HG02642 (cell line): ENCODE data around the gene GLMN.

Experiments used
- ATAC-seq: cut with Tn5 transposase; IDR thresholded peaks from one replicate; pipeline ENCODE4 v1.9.1; 2021; ENCODE audit warnings: mild to moderate bottlenecking; ENCODE audit not compliant: unreplicated experiment, poor library complexity

The GLMN gene

DNA sequence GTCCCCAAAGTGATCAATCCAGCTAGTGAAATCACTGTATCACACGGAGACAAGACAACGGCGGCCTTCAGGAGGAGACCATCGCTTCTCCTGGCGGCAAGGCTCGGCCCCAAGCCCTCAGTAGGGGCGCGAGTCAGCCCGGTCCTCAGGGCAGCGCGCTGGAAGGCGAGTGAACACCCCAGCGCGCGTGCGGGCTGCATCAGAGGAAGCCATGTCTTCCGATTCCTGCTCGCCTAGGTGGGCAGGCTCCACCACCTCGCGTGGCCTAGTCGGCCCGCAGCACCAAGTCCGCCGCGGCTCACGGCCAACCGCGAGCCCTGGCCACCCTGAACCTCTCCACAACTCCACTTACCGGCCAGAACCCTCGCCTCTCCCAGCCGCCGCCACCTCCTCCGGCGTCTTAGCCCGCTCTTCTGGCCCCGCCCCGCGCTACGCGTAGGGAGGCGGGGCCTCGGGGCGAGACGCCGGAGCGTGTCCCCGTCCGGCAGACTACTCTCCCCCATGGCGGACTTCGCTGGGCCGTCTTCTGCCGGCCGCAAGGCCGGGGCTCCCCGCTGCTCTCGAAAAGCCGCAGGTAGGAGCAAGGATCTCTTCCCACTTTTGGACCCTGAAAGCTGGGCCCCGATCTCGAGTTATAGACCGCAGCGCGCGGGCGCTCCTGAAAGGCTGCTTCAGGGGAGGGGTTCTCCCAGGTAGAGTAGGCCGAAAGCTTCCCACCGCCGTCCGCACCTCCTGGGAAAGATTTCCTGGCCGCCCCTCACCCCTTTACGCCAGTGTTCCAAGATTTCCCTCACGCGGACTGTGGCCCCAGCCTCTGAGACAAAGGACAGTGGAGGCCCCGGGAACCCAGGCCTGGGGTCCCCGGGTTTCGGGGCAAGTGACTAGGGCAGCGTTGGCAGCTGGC is at the start of gene GLMN, which contains the start of gene RPAP2:
GLMN (minus strand) TSS at position 415 of the 904 bp plus-strand sequence. CDS start 988 bp downstream, outside the sequence.
RPAP2 (plus strand) TSS at position 487 of the 904 bp plus-strand sequence; CDS start at position 502, 15 bp downstream.
- ATAC-seq = peak; percentile 99

DNA sequence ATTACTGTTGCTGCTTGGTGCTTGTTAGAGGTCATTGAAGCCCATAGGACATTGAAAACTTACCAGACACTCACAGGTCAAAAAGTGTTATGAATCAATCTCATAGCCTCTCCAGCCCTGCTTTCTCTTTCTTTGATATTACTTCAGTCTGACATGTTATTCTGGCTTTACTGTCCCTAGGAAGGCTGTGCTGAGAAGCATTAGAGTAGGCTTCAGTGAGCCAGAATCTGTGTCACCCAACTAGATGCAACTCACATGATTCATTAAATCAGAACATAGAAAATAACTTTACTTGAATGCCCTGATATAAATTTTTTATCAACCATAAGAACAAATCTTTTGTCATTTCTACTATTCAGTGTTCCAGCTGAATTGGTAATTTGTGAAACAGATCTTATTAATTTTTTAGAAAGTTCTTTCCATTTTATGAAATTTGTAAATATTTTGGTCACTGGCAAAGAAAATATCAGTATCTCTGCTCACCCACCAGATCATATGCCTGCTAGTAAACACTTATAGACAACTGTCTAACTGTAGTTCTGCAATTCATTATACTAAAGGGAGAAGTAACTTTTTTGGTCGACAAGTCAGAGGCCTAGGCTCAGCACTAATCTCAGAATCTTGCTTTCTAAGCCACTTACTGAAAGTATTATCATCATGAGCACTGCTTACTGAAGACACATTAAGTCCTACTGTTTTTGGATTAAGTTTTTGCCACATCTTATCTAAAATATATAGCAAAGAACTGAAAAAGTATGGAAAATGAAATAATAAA is 48.3 kb upstream of the GLMN start:
- no peak for ATAC-seq

DNA sequence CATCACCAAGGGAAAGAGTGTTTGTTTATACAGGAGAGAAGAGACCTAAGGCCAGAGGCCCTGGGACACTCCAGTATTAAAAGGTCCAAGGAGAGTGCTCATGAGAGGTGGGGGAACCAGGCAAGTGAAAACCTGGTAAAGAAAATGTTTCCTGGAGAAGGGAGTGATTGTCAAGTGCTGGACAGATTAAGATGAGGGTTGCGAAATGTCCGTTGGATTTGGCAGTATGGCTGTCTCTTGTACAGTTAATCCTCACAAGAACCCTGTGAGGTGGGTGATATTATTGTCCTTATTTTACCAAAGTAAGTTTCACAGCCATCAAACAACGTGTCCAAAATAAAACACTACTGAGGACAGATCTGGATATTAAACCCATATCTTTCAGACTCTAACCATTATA is 44.3 kb upstream of the GLMN start:
- no peak for ATAC-seq

- no peak for ATAC-seq
Observed at GRCh38 chr1:92342401-92342800, 43.6 kb upstream of the GLMN start.

DNA sequence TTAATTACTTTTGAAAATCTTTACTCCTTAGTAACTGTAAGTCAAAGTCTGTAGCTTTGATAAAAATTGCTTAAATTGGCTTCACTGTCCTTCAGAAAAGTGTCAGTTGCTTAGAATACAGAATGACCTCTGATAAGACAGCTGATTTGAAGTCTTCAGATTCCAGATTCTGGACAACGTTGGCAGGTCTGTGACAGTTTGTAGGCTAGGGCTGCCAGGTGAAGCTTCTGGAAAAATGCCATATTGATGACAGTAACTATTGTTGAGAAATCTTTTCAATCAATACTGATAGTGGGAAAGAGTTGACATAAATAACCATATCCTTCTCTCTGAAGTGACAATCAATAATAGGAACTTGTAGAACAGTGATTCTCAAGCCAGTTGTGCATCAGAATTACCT is 41.4 kb upstream of the GLMN start:
- ATAC-seq = no peak

GRCh38 chr1:92333668-92334067 is 34.9 kb upstream of the GLMN start:
- no peak for ATAC-seq

- no peak for ATAC-seq
Observed at GRCh38 chr1:92329347-92330129, 30.8 kb upstream of the GLMN start.

- no peak for ATAC-seq
Observed at GRCh38 chr1:92327794-92328193, 29.0 kb upstream of the GLMN start.

GRCh38 chr1:92326681-92327080 is 27.9 kb upstream of the GLMN start:
- ATAC-seq = no peak

DNA sequence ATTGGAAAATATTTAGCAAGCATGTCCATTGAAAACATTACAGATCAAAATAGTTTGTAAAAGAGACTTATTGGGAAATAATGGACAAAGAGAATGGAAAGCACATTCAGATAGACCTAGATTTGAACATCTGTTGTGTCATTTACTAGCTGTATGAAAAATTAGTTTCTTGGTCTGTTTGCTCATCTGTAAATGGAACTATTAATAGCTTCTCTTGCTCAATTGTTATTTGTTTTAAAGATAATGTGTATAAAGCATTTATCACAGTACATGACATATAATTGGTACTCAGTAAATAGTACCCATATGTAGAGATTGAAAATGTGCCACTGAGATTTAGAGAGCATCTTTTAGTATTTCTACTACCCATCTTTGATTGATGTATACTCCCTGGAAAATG is 26.0 kb upstream of the GLMN start:
- ATAC-seq = no peak

- ATAC-seq = no peak
Observed at GRCh38 chr1:92323473-92324453, 25.0 kb upstream of the GLMN start.

DNA sequence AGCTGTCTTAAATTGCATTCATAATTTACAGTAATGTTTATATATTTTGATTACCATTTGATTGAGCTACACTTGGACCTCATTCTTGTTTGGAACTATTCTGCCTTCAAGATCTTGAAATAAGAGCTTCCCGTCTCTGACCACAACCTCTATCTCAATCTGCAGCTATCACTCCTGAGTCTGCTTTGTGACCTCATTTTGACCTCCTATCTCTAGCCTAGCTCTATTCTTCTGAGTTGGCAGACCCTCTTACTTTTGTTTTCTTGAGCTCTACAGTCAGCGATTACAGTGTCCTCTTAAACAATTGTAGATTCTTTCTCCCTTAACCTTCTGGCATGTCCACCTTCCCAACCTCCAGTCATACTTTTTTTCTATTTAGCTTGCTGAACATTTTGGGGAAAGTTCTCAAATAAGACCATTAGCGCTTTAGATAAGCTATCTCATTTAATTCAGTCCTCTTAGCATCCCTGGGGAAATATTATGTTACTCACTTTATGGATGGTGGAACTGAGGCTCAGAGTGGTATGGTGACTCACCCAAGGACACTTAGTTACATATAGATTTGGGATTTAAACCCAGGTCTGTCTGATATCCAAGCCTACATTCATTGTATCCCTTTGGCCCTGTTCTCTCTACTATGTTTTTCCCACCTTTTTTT is 19.2 kb upstream of the GLMN start:
- no peak for ATAC-seq

DNA sequence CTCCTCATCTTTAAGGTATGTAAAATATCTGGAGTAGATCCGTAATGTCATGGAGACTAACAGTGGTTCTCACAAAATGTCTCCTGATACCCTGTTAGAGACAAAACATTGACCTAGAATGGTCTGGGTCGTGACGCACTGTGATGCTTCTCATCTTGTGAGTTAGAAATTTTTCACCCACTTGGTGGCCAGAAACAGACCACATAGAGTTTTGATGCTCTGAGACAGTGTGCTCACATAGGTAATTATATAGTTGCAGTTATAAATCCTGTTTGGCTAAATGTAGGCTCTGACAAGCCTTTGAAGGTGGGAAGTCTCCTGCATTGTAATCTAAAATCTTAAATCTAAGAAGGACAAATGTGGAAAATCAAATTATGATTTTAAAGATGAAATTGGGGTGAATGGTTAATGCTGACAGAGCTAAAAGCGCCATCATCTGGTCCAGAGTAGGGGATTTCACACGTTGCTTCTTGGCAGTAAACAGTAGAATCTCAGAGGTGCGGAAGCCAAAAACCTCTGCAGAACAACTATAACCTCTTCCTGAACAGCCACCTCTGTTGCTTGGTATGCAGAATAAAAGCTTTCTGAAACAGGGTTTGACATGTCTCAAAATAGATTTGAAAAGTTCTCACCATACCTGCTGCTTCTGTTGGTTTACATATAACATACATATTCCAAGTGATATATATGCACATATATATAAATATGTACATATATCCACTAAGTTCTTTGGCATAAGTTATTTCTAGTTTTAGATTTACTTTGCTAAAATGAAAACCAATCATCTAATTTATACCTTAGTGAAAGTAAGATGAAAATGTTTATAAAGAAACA is 17.2 kb upstream of the GLMN start:
- no peak for ATAC-seq

GRCh38 chr1:92314024-92314423 is 15.2 kb upstream of the GLMN start:
- ATAC-seq = no peak

DNA sequence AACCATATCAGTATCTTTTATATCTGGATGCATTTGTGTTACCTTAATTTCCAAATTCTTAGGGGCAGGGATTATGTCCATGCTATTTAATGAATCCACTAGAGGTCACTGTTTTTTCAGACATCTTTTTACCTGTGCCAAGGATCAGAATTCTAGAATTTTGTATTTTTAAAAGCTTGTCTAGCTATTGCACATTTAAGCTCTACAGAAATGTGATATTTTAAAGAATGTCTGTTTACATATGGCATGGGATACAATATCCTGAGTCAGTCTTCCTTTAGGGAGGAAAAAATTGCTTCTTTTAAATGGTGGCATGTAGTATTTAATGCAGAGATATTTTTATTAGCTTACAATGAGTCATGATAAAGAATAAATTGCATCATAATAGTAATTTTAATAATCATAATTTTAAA is 11.4 kb upstream of the GLMN start:
- ATAC-seq = no peak

DNA sequence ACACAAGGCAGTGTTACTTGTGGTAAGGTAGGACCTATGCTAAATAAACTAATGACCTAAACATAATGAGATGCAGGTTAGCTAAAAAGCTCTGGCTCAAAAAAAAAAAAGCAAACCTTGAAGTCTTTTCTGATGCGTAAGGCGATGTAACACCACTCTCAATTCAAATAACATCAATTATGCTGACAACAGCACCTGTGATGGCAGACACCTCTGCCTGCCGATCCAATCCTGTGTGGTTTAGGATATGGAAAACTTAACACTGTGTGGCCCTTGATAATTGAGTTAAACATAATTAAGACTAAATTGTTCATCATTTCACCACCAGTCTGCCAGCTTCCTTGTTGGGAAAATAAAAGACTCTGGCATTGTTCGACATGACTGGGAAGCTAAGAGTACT is 9.2 kb upstream of the GLMN start:
- ATAC-seq = no peak

GRCh38 chr1:92306020-92306419 is 7.2 kb upstream of the GLMN start:
- ATAC-seq = no peak

- ATAC-seq = no peak
Observed at GRCh38 chr1:92301021-92301420, 2.2 kb upstream of the GLMN start.
